Fibroblast of the aortic adventitia (primary cell): Measurements from ENCODE around the gene ARMC9. TPM values are rescaled to one million over a fixed set of nuclear protein-coding genes. Genes with fewer than 3 reads are reported as not detected.

Experiments
- DNase-seq: peaks from one replicate; pipeline ENCODE4 v3.0.0-alpha.2; 2010; ENCODE audit warnings: low read depth
- H3K4me3 ChIP-seq: 2 replicates; pipeline ENCODE4 v1.5.1; 2011; ENCODE audit warnings: low read depth, mild to moderate bottlenecking, control low read depth, low read length, moderate library complexity
- total RNA-seq: library from RNA; depleted of rRNA; stranded (reverse); fragments of >200 nt; gene quantifications from 2 replicates; pipeline ENCODE4 v1.2.3, GENCODE V29; 2012; ENCODE audit warnings: low replicate concordance
- TF ChIP-seq, protein P1 (sequence below): IDR thresholded peaks from 2 replicates; pipeline ENCODE4 v1.5.1; 2011; ENCODE audit warnings: mild to moderate bottlenecking, low read length, control low read depth, inconsistent platforms; ENCODE audit not compliant: insufficient read depth

Gene ARMC9
- total RNA-seq, 1 donor: 94.4 TPM

- H3K4me3 ChIP-seq: no peak overlapping the region
- TF ChIP-seq, protein P1, sequence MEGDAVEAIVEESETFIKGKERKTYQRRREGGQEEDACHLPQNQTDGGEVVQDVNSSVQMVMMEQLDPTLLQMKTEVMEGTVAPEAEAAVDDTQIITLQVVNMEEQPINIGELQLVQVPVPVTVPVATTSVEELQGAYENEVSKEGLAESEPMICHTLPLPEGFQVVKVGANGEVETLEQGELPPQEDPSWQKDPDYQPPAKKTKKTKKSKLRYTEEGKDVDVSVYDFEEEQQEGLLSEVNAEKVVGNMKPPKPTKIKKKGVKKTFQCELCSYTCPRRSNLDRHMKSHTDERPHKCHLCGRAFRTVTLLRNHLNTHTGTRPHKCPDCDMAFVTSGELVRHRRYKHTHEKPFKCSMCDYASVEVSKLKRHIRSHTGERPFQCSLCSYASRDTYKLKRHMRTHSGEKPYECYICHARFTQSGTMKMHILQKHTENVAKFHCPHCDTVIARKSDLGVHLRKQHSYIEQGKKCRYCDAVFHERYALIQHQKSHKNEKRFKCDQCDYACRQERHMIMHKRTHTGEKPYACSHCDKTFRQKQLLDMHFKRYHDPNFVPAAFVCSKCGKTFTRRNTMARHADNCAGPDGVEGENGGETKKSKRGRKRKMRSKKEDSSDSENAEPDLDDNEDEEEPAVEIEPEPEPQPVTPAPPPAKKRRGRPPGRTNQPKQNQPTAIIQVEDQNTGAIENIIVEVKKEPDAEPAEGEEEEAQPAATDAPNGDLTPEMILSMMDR: peak; percentile 85
- peak; percentile 83 for DNase-seq
Observed at GRCh38 chr2:231227310-231228162, 29.1 kb downstream of the ARMC9 start.

GRCh38 chr2:231228223-231228622, 29.8 kb downstream of the ARMC9 start:
- DNase-seq: no peak
- H3K4me3 ChIP-seq: no peak overlapping the region
- TF ChIP-seq, protein P1: no peak

DNA sequence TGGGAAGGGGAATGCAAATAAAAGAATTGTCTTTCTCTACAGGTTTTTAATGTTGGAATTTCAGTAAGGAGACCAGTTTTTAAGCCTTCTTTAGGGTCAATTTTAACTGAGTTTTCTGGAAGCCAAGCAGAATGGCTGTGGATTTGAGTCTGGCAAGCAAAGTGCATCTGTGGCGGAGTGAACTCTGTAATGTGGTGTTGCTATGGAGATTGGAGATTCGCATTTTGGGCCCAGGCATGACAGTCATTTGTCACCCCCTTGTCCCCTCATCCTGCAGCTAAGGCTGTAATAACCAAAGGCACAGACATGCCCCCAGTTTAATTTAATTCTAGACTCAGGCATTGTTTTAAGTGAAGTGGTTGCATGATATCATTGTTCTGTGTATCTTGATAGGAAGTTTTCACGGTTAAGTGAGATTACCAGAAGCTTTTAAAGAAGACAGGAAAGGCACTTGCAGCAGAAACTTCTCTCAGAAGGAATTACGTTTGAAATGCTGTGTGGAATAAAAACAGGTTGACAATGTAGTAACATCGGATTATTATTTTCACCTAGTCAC, 30.6 kb downstream of the ARMC9 start:
- TF ChIP-seq, protein P1: no peak
- no peak overlapping the region for H3K4me3 ChIP-seq
- DNase-seq: no peak

DNA sequence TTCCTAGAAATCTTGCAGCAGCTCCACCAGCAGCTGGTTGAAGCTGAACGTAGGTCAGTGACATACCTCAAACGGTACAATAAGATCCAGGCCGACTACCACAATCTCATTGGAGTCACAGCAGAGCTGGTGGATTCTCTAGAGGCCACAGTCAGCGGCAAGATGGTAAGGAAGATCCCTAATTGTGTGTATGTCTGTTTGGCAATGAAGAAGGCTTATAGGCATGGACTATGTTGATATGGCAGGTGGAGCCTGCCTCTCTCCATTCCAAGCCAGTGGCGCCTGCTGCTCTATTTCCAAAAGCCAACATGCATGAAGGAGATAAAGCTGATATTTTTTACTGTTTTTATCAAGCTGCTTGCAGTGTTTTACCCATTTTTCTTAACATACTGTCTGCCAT, 36.8 kb downstream of the ARMC9 start:
- TF ChIP-seq, protein P1: no peak
- H3K4me3 ChIP-seq: no peak overlapping the region
- no peak for DNase-seq

GRCh38 chr2:231238689-231239088, 40.3 kb downstream of the ARMC9 start:
- no peak for DNase-seq
- TF ChIP-seq, protein P1: no peak

DNA sequence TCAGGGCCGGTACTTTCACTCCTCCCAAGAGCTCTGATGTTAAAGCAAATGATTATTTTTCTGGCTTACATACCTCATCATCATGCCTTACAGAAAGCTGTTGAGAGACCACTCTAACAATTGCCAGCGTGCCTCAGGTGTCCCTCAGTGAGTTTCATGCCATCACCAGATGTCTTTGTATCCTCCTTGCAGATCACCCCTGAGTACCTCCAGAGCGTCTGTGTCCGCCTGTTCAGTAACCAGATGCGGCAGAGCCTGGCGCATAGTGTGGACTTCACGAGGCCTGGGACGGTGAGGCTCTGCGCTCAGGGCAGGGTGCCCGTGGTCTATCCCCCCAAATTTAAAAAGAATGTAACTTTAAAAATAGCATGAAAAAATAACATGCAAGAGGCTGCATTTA, 41.3 kb downstream of the ARMC9 start:
- no peak overlapping the region for H3K4me3 ChIP-seq
- DNase-seq: no peak
- TF ChIP-seq, protein P1: no peak

More at GRCh38 chr2:231238689-231239088, 40.3 kb downstream of the ARMC9 start:
- H3K4me3 ChIP-seq: no peak overlapping the region
